Cardiac fibroblast (primary cell): ENCODE results near the gene BAMBI.

Source experiments
- DNase-seq, 2 donors: peaks; one replicate each; pipeline versions ENCODE4 v3.0.0 to v3.0.0-alpha.2; 2010; ENCODE audit warnings: low read depth in 2 of 2
- H3K4me3 ChIP-seq, 2 donors: replicated peaks in 1 of 2; 1 replicate in 1 of 2; 2 replicates in 1 of 2; pipeline ENCODE4 v1.5.1; 2011; ENCODE audit warnings: low read depth in 2 of 2, low read length in 2 of 2, mild to moderate bottlenecking in 2 of 2, moderate library complexity in 1 of 2
- CTCF ChIP-seq: IDR thresholded peaks from one replicate; pipeline ENCODE4 v1.5.1; 2011; ENCODE audit warnings: low read depth, mild to moderate bottlenecking, low read length, inconsistent platforms

BAMBI gene

GRCh38 chr10:28676968-28677887 lies at the start of gene BAMBI:
Gene BAMBI (plus strand): TSS chr10:28677521. CDS start chr10:28677898, 377 bp downstream.
- peak; percentile 18 for TF ChIP-seq CTCF
- DNase-seq, result peak; percentile 85 to 96
- H3K4me3 ChIP-seq, result peak within 1 kb of the TSS; percentile 80 to 82

GRCh38 chr10:28628184-28628893 lies 49.0 kb upstream of the BAMBI start:
- DNase-seq, result peak; percentile 84 to 88
- H3K4me3 ChIP-seq, result no peak overlapping the region
- peak; percentile 95 for TF ChIP-seq CTCF

GRCh38 chr10:28631896-28632583 lies 45.3 kb upstream of the BAMBI start:
- no peak for DNase-seq
- TF ChIP-seq CTCF, result no peak
- H3K4me3 ChIP-seq, result no peak overlapping the region

- no peak for TF ChIP-seq CTCF
- H3K4me3 ChIP-seq, result no peak overlapping the region
- DNase-seq, result no peak
These were observed 44.8 kb upstream of the BAMBI start for GRCh38 chr10:28632584-28632945.

DNA sequence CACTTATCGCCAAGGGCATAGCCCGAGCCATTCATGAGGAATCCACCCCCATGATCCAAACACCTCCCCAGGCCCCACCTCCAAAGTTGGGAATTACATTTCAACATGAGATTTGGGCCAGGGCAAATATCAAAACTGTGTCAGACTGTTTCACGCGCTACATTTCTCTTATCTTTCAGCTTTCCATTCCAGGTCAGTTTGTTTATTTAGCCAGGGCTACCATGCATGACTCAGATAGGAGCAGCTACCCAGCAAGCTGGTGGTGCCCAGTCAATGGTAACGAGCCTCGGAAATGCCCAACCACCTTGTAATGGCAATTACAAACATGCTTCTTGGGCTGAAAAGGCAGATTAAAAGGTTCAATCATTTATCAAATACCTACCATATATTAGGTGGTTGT lies 43.6 kb upstream of the BAMBI start:
- no peak for TF ChIP-seq CTCF
- no peak overlapping the region for H3K4me3 ChIP-seq
- no peak for DNase-seq

DNA sequence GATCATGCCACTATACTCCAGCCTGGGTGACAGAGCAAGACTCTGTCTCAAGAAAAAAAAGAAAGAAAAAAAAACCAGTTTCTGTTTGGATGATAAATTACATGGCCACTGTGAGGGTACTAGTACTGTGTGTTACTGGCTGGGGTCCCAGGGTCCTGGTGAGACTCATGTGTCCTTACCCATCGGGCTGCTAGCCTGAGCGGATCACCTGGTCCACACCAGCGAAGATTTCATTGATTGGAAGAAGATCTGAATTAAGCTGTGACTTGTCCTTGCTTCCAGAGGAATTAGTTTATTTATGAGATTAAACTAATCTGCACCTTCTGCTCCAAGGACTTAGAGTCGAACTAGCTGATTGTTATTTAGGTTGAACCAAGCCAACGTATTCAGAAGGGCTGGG lies 40.0 kb upstream of the BAMBI start:
- no peak for DNase-seq
- TF ChIP-seq CTCF, result no peak
- H3K4me3 ChIP-seq, result no peak overlapping the region
